HG03097 (cell line): ENCODE results near the gene SLC2A4RG.
A peak's percentile ranks its signal among the peaks of the same experiment; 100 is the strongest.

Experiments
- ATAC-seq: cut with Tn5 transposase; IDR thresholded peaks from one replicate; pipeline ENCODE4 v1.9.1; 2021; ENCODE audit not compliant: unreplicated experiment, low FRiP score

Gene SLC2A4RG

DNA sequence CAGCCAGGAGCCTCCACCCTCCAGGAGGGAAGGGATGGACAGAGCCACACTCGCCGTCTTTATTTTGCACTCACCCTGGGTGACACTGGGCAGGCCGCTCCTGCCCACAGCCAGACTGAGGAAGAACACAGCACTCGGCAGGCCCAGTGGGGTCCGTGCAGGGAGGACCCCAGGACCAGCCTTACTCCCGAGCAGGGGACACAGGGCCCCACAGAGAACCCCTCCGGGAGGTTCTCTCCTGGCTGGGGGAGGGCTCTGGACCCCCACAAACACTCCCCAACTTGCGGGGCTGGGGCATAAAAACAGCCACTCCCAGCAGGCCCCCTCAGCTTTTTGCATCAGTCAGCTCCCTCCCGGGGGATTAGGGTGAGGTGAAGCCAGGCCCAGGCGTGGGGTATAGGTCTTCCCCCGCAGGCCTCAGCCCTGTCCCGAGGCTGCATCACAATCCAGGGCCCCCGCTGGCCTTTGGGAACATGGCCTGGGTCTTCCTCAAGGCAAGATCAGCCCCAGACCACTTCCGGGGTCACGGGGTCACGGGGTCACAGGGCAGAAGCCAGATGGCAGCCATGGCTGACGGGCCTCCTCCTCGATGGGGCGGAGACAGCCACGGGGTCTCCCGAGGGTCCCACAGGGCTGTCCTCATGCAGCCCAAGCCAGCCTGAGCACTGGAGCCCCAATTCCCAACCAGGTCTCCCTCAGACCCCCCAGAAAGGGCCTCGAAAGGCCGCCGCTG is 39.9 kb upstream of the SLC2A4RG start:
- no peak for ATAC-seq

DNA sequence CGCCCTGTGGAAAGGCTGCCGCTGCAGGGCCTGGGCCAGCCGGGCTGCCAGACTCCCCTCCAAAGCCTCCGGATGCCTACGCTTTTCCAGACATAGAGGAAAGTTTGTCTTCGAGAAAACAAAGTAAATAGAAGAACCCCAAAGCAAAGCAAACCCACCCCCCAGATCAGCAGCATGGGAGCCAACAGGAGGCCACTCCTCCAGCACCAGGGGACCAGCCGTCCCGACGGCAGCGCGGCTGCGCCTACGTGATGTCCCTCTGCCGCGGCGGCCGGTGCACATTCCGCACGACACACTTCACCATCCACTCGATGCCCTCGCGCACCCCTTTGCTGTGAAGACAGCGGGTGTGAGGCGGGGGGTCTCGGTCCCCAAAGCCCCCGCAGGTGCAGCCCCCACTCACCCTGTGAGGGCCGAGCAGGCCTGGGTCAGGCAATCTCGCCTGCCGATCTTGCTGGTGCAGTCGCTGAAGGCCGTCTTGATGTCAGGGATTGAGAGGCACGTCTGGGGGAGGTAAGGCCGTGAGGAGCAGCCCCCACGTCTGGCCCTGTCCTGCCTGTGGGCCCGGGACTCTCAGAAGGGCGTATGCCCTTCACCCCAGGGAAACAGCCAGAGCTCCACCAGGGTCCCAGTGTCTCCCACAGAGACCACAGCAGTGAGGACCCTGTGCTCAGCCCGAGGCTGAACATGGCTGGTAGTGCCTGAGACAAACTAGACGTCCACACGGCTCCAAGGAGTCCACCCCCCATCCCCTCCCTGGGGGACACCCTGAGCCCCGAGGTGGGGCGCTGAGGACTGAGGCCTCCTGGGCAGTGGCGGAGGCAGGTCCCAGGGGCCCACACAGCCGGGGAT is 39.2 kb upstream of the SLC2A4RG start:
- ATAC-seq, result no peak

DNA sequence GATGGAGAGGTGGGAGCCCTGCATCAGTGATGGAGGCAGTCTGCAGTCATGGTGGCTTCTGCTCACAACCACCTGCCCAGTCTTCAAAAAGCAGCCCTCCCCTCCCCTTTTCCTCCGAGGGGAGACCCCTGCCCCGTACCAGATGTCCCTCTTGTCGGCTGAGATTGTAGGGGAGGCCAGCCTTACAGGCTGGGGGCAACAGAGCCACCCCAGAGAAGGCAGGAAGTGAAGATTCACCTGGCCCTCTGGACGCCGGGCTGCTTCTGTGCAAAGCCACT is 38.6 kb upstream of the SLC2A4RG start:
- no peak for ATAC-seq

DNA sequence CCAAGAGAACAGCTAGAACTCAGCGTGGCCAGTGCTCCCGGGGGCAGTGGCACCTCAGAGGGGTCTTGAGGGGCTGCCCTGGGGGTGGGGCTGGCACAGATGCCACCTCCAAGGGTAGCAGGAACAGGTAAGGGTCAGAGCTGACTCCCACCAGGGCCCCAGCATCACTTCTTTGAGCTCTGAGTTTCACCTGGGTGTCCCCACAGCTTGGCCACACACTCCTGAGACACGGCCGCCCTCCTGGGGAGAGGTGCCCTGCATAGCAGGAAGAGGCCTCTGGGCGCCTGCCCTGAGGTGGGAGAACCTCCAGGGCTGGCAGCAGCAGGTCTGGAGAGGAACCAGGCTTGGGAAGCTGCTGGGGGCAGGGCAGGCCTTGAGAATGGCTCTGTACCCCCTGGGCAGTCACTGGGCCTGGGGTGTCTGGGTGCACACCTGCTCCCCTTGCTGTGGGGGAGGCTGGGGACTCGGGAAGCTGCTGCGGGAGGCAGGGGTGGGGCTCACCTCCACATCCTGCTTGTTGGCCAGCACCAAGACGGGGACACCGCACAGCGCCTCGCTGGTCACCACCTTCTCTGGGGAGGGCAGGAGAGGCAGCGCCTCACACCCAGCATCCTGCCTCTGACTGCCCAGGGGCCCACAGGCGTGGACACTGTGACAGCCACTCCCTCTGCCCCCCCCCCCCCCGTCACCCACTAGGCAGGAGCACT is 38.1 kb upstream of the SLC2A4RG start:
- ATAC-seq, result no peak

DNA sequence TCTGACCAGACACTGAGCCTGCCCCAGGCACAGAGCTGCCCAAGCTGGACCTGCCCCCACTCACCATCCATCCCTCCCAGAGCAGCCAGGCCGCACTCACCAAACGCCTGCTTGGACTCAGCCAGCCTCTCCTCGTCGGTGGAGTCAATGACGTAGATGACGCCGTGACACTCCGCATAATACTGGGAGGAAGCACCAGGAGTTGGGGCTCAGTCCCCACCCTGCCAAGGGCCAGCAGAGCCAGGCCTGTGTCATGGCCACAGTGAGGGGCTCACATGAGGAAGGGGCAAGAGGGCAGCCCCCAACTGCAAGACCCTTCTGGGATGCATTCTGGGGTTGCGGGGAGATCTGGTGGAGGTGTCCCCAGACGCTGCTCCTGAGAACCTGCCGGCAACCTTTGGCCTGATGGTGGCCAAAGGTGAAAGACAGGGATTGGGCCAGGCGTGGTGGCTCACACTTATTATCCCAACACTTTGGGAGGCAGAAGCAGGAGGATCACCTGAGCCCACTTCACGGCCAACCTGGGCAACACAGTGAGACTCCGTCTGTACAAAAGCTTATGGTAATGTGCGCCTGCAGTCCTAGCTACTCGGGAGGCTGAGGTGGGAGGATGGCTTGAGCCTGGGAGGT is 37.4 kb upstream of the SLC2A4RG start:
- ATAC-seq, result no peak

DNA sequence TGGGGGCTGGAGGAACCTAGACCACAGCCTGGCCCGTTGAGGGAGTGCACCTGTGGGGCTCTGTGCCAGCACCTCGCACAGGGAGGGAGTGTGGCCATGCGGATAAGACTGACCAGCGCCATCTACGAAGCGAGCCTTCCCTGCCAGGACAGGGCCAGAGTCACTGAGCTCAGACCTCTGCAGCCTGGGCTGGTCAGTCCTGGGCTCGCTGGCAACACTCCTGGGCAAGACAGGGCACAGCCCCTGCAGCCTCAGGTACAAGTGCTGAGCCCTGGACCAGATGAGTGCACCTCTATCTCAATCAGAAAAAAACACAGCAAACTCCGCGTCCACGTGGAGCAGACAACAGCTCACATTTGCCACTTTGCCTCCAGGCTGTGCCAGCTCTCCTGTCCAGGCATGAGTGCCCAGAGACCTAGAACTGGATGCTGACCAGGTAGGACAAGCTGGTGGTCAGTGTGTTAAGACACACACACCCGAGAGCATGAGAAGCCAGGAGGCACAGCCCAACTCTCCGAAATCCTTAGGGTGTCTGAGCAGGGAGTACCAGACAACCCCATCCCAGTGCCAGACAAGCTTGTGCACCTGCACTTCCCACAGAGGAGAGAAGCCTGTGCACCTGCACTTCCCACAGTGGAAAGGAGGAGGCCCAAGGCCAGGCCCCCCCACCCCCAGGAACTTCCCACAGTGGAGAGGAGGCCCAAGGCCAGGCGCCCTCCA is 36.7 kb upstream of the SLC2A4RG start:
- ATAC-seq, result no peak

DNA sequence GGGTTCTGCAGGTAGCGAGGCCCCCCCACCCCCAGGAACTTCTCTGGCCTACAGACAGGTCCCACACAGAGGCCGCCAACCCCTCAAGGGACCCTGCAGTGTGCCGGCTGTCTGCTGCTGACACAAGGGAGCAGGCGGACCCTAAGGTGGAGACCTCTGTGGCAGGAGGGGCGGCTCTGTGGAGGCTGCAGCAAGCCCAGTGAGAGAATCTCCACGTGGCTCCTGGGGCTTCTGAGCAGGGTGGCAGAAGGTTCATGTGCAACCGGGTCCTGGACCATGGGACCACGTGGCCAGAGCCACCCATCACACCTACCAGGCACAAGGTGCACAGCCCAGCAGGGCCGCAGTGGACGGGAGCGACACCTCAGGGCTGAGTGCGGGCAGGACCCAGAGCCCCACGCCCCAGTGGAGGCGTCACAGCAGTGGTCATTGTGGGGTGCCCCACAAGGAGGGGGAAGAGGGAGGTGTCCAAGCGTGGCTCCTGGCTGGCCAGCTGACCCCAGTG is 36.1 kb upstream of the SLC2A4RG start:
- no peak for ATAC-seq

DNA sequence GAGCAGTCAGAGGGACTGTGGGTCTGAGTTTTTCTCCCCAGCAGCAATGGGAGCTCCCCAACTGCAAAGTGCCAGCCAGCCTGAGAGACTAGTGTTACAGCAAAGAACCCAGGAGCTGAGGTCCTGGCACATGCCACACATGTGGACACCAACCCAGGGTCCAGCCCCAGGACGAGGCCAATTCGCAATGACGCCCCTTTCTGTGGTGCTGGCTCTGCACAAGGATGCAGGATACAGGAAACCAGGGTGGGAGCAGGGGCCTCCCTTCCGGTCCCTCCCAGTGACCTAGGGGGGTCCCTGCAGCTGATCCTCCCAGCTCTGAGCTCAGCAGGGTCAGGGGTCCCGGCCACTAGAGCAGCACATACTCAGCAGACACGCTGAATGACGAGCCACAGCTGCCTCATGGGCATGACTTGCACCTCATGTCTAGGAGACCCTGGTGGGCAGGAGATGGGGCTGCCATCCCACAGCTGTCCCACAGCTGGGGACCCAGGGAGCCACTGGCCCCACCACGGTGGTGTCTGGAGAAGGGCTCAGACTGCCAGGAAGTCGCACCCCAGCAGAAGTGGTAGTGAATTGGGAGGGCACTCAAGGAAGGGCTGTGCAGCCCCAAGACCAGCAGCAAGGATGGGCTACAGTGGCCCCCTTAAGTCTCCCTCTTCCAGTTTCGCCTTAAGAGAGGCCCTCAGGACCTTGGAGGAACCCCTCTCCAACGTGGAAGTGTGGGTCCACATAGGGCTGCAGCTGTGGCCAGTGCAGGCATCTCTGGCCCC is 35.4 kb upstream of the SLC2A4RG start:
- no peak for ATAC-seq

DNA sequence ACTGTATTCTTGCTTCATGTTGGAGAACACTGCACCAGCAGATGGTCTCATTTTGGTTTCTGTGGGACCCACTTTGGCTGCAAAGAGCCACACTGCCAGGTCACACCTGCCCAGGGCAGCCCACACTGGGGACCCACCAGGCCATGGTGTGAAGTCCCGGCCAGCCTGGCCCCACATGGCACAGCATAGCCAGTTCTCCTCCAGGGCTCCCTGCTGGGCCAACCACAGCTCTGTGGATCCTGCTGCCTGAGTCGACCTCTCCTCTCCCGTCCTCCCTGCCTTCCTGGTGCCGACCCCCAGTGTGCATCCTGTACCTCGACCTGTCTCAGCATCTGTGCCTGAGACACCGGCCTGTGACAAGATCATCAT is 34.8 kb upstream of the SLC2A4RG start:
- no peak for ATAC-seq

DNA sequence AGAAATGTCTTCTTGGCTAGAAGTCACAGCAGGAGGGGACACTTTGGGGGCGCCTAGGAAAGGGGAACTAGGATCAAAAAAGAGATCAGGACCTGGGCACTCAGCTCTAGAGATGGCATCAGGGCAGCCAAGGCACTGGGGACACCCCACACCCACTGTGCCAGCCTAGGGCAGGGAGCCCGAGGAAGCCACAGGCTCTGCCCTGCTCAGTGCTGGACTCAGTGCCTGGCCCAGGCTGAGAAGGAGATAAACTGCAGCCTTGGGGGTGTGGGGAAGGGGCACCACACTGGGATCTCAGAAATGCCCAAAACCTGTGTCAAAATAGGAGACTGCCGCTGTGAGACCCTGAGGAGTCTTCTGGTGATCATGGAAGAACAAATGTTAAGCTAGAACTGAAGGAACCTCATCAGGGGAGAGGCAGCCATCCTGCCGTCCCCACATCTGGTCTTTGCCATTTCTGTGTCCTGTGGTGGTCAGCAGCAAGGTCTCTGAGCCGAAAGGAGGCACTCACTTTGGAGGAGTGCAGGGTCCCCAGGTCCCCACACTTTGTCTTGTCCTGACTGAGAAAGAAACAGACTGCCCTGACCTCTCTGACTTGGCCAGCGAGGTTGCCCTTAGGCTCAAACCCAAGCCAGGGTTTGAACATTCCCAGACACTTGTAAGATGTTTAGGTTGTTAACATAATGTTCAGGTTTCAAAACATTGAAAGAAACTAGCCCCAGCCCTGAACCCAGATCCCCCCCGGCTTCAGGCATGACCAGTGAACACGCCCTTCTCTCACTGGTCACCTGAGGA is 34.1 kb upstream of the SLC2A4RG start:
- ATAC-seq, result no peak

DNA sequence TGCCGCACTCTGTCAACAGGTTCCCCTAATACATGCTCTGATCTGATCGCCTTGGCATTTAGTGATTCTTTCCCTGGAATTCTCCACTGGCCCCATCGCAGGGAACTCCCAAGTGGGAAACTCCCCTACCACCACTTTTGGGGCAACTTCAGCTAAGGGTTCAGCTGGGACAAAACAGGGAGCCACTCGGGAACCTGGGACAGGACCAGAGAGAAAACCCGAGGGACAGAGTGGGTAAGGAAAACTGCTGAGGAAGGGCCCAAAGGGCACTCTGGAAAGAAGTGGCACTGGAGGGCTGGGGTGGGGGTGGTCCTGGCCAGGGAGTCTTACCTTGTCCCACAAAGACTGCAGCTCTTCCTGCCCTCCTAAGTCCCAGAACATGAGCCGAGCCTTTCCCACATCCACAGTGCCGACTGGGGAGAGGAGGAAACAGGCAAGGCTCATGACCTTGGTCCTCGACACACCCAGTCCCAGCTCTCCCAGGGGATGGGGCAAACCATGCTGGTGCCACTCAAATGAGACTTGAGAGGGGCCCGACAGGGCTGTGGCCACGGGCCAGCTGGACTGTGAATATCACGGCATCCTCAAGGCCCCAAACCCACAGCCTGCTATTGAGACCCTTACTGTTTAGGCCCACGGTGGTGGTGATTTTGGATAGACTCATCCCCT is 33.4 kb upstream of the SLC2A4RG start:
- ATAC-seq, result no peak

DNA sequence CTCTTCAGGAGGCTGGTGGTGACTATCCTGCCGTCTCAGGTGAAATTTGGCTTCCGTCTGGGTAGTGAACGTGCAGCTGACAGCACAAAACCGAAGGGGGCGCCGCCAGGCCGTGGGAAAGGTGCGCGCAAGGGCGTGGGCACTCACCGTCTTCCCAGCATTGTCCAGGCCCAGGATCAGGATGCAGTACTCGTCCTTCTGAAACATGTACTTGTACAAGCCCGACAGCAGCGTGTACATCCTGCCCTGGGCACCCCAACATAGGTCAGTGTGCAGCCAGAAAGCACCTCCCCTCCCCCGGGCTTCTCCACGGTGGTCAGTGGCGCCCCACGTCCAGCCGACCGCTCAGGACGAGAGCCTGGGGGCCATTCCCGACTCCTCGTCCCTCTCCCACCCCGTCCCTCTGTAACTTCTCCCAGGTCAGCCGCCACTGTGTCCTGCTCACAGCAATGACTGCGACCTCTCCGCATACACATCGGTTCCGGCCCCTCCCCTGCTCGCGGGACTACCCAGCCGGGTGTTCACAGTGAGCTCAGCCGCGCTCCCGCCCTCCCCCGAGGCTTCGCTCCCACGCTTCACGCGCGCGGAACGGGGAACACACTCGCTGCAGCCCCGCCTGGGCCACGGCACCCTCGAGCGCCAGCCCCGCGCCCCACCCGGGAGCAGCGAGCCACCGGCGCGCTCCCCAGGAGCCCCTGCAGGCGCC is 32.6 kb upstream of the SLC2A4RG start:
- ATAC-seq, result peak; percentile 23

DNA sequence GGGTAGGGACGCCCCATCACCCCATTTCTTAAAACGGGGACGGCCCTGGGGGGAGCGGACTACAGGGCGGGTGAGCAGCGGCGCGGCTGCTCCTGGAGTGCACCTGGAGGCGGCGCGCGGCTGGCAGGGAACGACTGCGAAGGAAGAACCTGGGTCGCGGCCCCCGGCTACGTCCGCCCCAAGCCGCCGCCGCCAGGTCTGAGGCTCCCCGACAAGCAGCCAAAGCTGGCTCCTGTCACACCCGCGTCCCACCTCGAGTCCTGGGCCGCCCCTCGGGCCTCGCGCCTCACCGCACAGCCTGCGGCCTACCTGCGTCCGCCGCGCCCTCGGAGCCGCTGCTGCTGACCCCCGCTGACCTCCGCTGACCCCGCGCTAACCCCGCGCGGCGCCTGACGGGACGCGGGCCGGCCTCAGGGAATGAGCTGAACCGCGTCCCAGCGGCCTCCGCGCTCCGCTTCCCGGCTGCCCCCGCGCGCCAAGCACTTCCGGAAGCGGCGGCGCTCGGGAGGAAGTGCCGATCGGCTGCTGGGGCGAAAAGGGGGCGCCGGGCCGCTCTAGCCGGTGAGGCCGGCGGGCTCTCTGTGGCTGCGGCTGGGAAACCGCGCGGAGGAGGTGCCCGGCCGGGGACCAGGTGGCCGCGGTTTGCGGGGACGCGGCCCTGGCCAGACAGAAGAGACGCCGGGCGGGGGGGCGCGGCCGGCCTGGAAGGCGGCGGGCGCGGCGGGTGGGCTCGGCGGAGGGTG is 31.8 kb upstream of the SLC2A4RG start, which contains the start of the genes ARFRP1 and ZGPAT:
TSS of gene ARFRP1 (minus strand) at position 419 of the 743 bp plus-strand sequence. CDS start 885 bp downstream, outside the sequence.
TSS of gene ZGPAT (plus strand) at position 482 of the 743 bp plus-strand sequence. CDS start 542 bp downstream, outside the sequence.
- peak; percentile 62 for ATAC-seq

DNA sequence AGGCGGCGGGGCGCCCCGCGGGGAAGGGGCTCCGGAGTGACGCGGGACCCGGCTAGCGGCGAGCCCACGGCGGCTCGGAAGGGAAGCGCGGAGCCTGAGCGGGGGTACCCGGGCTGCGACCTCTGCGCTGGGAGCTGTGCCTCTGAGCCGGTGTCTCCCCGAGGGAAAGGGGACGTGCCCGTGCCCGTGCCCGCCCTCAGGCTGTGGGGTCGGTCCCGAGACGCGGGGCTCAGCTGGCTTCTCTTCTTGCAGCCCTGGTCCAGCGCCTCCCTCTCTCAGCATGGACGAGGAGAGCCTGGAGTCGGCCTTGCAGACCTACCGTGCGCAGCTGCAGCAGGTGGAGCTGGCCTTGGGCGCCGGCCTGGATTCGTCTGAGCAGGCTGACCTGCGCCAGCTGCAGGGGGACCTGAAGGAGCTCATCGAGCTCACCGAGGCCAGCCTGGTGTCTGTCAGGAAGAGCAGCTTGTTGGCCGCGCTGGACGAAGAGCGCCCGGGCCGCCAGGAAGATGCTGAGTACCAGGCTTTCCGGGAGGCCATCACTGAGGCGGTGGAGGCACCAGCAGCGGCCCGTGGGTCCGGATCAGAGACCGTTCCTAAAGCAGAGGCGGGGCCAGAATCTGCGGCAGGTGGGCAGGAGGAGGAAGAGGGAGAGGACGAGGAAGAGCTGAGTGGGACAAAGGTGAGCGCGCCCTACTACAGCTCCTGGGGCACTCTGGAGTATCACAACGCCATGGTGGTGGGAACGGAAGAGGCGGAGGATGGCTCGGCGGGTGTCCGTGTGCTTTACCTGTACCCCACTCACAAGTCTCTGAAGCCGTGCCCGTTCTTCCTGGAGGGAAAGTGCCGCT is 31.1 kb upstream of the SLC2A4RG start:
- peak; percentile 13 for ATAC-seq

DNA sequence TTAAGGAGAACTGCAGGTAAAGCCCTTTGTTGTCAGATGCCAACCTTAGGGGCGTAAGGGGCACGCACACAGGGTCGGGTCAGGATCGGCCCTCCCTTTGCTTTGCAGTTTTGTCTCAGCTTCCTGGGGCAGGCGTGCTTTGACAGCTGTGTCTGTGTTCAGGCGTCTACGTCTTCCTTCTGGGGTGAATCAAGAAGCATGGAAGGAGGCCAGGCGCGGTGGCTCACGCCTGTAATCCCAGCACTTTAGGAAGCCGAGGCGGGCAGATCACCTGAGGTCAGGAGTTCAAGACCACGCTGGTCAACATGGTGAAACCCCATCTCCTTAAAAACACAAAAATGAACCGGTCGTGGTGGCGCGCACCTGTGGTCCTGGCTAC is 30.4 kb upstream of the SLC2A4RG start:
- ATAC-seq, result no peak

DNA sequence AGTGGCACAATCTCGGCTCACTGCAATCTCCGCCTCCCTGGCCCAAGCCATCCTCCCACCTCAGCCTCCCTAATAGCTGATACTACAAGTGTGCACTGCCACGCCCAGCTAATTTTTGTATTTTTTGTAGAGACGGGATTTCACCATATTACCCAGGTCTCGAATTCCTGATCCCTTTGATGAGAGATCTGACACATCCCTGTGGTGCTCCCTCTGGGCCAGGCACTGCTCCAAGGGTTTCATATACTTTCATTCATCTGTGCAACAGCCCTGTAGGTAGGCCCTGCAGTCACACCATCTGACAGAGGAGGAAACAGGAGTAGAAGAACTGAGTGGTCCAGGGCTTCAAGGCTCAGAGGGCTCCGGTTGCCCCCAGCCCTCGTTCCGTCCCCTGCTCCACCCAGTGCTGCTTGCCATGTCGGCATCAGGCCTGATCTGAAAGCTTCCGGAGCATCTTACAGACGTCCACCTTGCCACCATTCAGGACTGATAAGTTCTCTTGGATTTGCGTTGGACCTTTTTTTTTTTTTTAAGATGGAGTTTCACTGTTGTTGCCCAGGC is 28.4 kb upstream of the SLC2A4RG start:
- ATAC-seq, result no peak
